ENCODE measurements around the gene M6PR.
"Not testable (repeated sequence)": the region's sequence is repeated elsewhere in the genome, so short reads cannot be mapped to it uniquely, and the experiment has no call there.

The M6PR gene

GRCh38 chr12:8953773-8954402 lies 4.4 kb upstream of the M6PR start:
- DNase-seq (ENCODE audit: low read depth): no peak
- H3K4me3 ChIP-seq (ENCODE audit: low read depth, low read length): no peak overlapping the region

GRCh38 chr12:8951744-8952143 lies 2.3 kb upstream of the M6PR start:
- no peak for DNase-seq (ENCODE audit: low read depth)
- no peak overlapping the region for H3K4me3 ChIP-seq (ENCODE audit: low read depth, low read length)

DNA sequence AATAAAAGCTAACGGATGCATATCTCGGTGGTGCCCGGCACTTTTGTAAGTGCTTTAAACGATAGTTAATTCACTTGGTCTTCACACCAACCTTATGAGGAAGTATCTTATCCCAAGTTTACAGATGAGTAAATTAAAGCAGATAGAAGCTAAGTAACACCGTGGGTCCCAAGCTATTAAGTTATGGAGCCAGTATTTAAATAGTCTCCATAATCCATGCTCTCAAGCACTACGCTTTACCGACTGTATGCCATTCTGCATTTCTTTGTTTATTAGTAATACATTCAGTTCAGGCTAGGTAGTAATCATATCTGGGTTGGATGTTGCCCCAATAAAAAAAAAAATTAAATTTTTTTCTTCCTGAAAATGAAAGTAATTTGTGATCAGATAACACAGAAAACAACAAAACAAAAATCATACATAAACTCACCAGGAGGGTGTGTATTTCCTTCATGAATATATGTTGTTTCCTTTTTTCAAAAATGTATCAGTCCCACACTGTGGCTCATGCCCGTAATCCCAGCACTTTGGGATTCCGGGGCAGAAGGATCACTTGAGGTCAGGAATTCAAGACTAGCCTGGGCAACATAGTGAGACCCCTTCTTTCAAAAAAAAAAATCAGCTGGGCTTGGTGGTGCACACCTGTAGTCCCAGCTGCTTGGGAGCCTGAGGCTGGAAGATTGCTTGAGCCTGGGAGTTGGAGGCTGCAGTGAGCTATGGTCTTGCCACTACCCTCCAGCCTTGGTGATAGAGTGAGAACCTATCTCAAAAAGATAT lies 1.4 kb upstream of the M6PR start:
- peak overlapping the region; percentile 82 for H3K4me3 ChIP-seq (ENCODE audit: low read depth, low read length)
- DNase-seq (ENCODE audit: low read depth): no peak

DNA sequence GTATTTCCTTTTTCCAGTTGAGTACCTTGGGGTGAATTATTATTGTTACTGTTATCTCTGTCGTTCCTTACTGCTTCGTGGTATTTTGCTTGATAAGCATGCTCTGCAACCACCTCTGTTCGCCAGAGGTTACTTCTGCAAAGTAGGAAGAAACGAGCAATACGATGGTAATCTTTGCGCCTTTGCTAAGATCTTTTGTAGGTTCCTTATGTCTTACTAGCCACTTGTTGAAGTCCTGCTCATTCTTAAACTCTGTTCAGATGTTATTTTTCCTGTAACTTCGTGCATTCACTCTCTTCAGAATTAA lies 729 bp upstream of the M6PR start:
- no peak for DNase-seq (ENCODE audit: low read depth)

GRCh38 chr12:8948701-8949341 lies 624 bp downstream of the M6PR start:
- no peak for DNase-seq (ENCODE audit: low read depth)
- peak overlapping the region; percentile 82 for H3K4me3 ChIP-seq (ENCODE audit: low read depth, low read length)

More for the DNA sequence above, 729 bp upstream of the M6PR start:
- H3K4me3 ChIP-seq (ENCODE audit: low read depth, low read length): peak overlapping the region; percentile 82

GRCh38 chr12:8947737-8948136 lies 1.7 kb downstream of the M6PR start:
- DNase-seq (ENCODE audit: low read depth): no peak
- H3K4me3 ChIP-seq (ENCODE audit: low read depth, low read length): no peak overlapping the region

DNA sequence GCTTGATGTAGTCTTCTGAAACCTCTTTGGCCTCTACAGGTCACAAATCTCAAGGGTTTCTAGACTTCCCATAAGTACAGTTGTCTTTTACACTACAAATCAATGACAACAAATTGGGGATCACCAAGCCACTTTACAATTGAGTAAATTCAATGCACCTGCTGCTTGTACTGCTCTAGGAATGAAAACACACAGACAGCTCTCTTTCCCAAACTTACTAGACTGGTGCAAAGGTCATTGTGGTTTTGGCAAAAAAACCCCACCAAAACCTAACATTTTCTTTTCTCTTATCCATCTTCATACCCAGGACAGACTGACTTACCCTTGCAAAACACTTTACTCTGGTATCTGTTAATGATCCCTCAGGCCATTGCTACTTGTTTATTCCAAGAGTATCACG lies 2.7 kb downstream of the M6PR start:
- no peak overlapping the region for H3K4me3 ChIP-seq (ENCODE audit: low read depth, low read length)
- no peak for DNase-seq (ENCODE audit: low read depth)

DNA sequence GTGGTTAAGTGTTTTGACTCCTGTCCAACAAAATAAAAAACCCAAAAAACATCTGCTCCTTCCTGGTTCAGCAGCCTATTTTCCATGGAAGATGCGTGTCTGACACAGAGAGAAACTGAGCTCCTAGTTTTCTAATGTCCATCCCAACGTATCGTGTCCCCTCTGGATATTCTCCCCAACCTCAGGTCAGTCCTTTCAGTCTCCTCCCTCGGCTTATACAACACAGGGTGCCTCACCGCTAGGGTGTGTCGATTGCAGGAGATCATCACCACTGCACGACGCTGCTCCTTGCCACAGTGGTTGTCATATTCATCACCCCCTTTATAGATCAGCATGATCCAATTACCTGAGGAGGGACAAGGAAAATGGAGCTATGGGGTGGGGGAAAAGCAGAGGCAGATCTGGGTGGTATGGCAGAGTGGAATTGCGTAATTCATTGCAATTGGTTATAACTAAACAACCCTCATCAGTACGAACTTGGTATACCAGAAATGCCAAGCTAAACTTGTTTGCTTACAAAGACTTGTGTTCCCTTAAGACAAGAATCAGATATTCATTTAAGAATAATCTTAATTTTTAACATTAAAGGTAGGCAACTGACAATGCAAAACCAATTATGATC lies 5.8 kb downstream of the M6PR start:
- no peak overlapping the region for H3K4me3 ChIP-seq (ENCODE audit: low read depth, low read length)
- DNase-seq (ENCODE audit: low read depth): no peak

DNA sequence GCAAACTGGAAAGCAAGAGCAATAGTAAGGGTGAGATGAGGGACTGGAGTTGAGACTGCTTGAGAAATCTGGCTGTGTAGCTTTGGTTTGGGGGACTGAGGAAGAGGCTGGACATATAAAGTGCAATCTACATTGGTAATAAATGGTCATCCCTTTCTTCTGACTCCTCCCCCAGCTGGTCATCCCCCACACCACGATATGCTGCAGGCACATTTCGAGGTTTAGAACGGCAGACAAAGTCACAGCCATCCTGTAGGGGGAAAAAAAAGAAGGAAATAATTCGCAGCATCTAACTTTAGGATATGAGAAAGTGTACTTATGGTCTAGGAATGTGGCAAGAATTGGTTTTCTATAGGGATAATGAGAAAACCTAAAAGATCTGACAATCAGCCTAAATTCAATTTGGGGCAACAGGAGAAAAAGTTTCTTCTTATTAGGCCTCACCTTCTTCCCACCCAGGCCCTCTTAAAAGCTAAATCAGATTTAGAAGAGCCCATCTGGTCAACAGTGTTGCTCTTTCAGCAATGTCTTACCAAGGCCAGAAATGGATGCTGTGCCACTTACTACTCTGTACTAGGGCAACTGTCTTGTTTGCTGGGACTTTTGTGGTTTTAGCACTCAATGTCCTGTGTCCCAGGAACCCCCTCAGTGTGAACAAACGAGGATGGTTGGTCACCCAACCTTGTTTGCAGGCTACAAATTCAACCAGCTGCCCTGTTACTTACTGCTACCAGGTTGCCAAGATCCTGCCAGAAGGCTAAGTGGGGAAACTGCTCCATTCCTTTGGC lies 7.6 kb downstream of the M6PR start:
- DNase-seq (ENCODE audit: low read depth): no peak
- H3K4me3 ChIP-seq (ENCODE audit: low read depth, low read length): no peak overlapping the region

GRCh38 chr12:8937842-8938442 lies 11.5 kb downstream of the M6PR start:
- not testable (repeated sequence) for DNase-seq (ENCODE audit: low read depth); H3K4me3 ChIP-seq (ENCODE audit: low read depth, low read length)

DNA sequence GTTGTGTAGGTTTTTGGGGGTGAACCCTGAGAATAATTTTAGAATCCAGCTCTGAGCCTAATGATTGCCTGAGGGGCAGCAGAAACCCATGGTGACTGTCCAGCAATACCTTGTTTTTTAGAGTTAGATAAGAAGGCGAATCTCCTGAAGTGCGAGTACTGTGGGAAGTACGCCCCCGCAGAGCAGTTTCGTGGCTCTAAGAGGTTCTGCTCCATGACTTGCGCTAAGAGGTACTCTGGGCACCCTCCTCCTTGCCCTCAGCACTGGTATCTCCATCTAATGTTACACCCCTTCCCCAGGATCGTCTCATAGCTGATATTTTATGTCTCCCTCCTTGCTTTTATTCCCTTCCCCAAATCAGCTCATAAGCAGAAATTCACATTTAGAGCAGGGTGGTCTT lies 12.7 kb downstream of the M6PR start:
- no peak for DNase-seq (ENCODE audit: low read depth)
- H3K4me3 ChIP-seq (ENCODE audit: low read depth, low read length): no peak overlapping the region

DNA sequence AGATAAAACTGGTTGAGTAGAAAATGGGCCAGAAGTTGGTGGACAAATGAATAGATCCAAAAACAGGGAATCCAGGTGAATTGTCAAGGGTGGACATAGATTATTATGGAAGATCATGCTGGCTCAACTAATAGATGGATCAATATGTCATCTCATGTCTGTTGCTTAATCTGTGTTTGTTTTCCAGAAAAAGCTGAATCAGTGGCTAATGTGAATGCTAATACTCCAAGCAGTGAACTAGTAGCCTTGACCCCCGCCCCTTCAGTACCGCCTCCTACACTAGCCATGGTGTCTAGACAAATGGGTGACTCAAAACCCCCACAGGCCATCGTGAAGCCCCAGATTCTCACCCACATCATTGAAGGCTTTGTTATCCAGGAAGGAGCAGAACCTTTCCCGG lies 15.4 kb downstream of the M6PR start:
- not testable (repeated sequence) for DNase-seq (ENCODE audit: low read depth)

GRCh38 chr12:8932464-8932863 lies 17.0 kb downstream of the M6PR start:
- H3K4me3 ChIP-seq (ENCODE audit: low read depth, low read length); DNase-seq (ENCODE audit: low read depth): not testable (repeated sequence)

More for the DNA sequence above, 15.4 kb downstream of the M6PR start:
- H3K4me3 ChIP-seq (ENCODE audit: low read depth, low read length): not testable (repeated sequence)

GRCh38 chr12:8930655-8931323 lies 18.7 kb downstream of the M6PR start:
- not testable (repeated sequence) for DNase-seq (ENCODE audit: low read depth); H3K4me3 ChIP-seq (ENCODE audit: low read depth, low read length)

GRCh38 chr12:8922544-8922943 lies 26.9 kb downstream of the M6PR start:
- no peak for DNase-seq (ENCODE audit: low read depth)
- H3K4me3 ChIP-seq (ENCODE audit: low read depth, low read length): no peak overlapping the region

DNA sequence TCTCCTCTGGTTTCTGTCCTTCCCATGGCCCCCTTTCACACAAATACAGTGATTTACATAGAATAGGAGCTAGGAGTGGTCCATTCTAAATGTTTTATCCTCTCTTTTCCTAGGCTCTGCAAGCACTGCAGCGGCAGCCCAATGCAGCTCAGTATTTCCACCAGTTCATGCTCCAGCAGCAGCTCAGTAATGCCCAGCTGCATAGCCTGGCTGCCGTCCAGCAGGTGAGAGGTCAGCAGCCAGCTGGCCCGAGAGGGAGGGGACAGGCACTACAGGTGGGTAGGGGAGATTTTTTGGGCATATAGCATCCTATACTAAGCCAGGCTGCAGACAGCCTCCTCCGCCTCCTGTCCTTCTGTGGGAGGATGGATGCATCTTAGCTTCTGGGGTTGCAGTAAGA lies 29.8 kb downstream of the M6PR start:
- not testable (repeated sequence) for H3K4me3 ChIP-seq (ENCODE audit: low read depth, low read length)

DNA sequence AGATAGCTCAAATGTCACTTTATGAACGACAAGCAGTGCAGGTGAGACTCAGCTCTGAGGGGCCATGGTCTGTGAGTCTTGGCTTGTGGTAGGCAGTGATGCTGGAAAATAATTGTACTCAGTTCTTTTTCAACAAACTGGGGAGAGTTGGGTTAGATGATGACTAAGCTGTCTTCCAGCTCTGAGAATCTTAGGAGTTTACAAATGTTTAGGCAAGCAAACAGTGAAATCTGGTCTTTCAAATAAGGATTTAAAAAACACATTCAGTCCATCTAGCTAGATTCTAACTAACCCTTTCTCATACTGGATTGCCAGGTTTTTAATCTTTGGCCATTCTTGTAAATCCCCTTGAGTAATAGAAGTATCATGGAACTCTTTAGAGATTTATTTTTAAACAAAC lies 31.7 kb downstream of the M6PR start:
- no peak for DNase-seq (ENCODE audit: low read depth)
- H3K4me3 ChIP-seq (ENCODE audit: low read depth, low read length): no peak overlapping the region

More for the DNA sequence above, 29.8 kb downstream of the M6PR start:
- not testable (repeated sequence) for DNase-seq (ENCODE audit: low read depth)

DNA sequence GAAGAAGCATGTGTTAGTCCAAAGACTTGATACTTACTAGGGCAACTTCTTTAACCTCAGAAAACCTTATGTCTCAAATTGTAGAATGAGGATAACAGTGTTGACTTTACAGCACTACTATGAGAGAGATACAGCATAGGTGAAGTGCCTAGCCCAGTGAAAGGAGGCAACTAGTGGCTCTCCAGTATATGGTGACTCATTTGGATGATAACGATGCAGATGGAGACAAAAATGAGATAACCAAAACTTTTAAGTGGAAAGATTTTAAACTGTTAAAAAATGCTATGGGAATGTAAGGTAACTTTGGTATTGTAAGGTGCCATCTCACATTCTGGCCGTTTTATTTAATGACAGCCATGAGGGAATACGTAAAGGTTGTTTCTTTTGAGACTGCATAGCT lies 32.4 kb downstream of the M6PR start:
- H3K4me3 ChIP-seq (ENCODE audit: low read depth, low read length): no peak overlapping the region
- DNase-seq (ENCODE audit: low read depth): no peak

GRCh38 chr12:8916154-8916553 lies 33.3 kb downstream of the M6PR start:
- no peak for DNase-seq (ENCODE audit: low read depth)
- H3K4me3 ChIP-seq (ENCODE audit: low read depth, low read length): no peak overlapping the region

Measured in skeletal muscle cell (primary cell).